HCT116 (cell line): Measurements from ENCODE around the gene C21orf91. TPM values are rescaled to one million over a fixed set of nuclear protein-coding genes. Genes with fewer than 3 reads are reported as not detected.

ENCODE experiments used
- ATAC-seq: fragments of 200-7000 bp; cut with Tn5 transposase; 2 replicates; pipeline ENCODE4 v1.9.1; 2020; ENCODE audit warnings: mild to moderate bottlenecking, moderate library complexity
- BruUV-seq: library from RNA; stranded (reverse); fragments of 400-500 nt; replicated peaks from 2 replicates; lab custom pipeline; 2021; lab: Mats Ljungman, UMichigan
- CTCF ChIA-PET: fragments of 300-600 bp; sonication (Branson Sonifier 250); formaldehyde crosslinking; loops from one replicate; lab custom pipeline; 2021; ENCODE audit warnings: antibody characterized with exemption; lab: Charles Lee
- POLR2A ChIA-PET: fragments of 300-600, 350-600 bp; sonication (Branson Sonifier 250); formaldehyde crosslinking; loops from one replicate; lab custom pipeline; 2021; ENCODE audit warnings: antibody characterized with exemption; lab: Charles Lee
- RAD21 ChIA-PET, 2 experiments: fragments of 300-600 bp; sonication (Branson Sonifier 250); formaldehyde crosslinking; loops; one replicate each; lab custom pipeline; 2023; ENCODE audit warnings: low total read pairs in 2 of 2; ENCODE audit not compliant: uncharacterized antibody in 2 of 2, unreplicated experiment in 2 of 2, low non-redundant PET in 1 of 2; lab: Charles Lee
- DNase-seq: peaks from one replicate; pipeline ENCODE4 v3.0.0-alpha.2; 2010; ENCODE audit warnings: low read depth, low spot score
- H2AFZ ChIP-seq: fragments of 200-600 bp; shearing (Covaris generic), sonication (generic); 2 replicates; pipeline ENCODE4 v1.6.1; 2017; ENCODE audit warnings: low read depth, mixed run types, mixed read lengths, antibody characterized with exemption, low read length; ENCODE audit not compliant: poor library complexity, severe bottlenecking
- H3K27ac ChIP-seq: 2 replicates; pipeline ENCODE4 v1.5.1; 2012; ENCODE audit warnings: low read depth, low read length
- H3K27me3 ChIP-seq: fragments of 200-600 bp; sonication (generic); 2 replicates; pipeline ENCODE4 v1.6.1; 2016; ENCODE audit warnings: mixed run types, low read length, mixed read lengths; ENCODE audit not compliant: insufficient read depth
- H3K36me3 ChIP-seq, 2 experiments: fragments of 200-500 bp in 1 of 2; fragments of 200-600 bp in 1 of 2; sonication (Bioruptor generic) in 1 of 2; sonication (generic) in 1 of 2; 2 replicates each; pipeline versions ENCODE4 v1.5.1 to v1.6.1; 2014 to 2016; ENCODE audit warnings: low read length in 2 of 2, inconsistent platforms in 1 of 2, mixed read lengths in 1 of 2, mixed run types in 1 of 2; ENCODE audit not compliant: insufficient read depth in 2 of 2, control insufficient read depth in 1 of 2
- H3K4me1 ChIP-seq, 2 experiments: fragments of 200-600 bp in 1 of 2; sonication (generic) in 1 of 2; 2 replicates each; pipeline versions ENCODE4 v1.5.1 to v1.6.1; 2012 to 2017; ENCODE audit warnings: low read length in 2 of 2, inconsistent platforms in 1 of 2, mild to moderate bottlenecking in 1 of 2, mixed read lengths in 1 of 2, mixed run types in 1 of 2, moderate library complexity in 1 of 2; ENCODE audit not compliant: insufficient read depth in 2 of 2, control insufficient read depth in 1 of 2
- H3K4me2 ChIP-seq: fragments of 200-600 bp; sonication (generic); 2 replicates; pipeline ENCODE4 v1.6.1; 2017; ENCODE audit warnings: mixed run types, low read length, mixed read lengths
- H3K4me3 ChIP-seq, 2 experiments: fragments of 200-600 bp in 1 of 2; sonication (generic) in 1 of 2; replicated peaks in 1 of 2; 2 replicates each; pipeline ENCODE4 v1.5.1; 2011 to 2016; ENCODE audit warnings: low read length in 2 of 2, control low read depth in 1 of 2, low read depth in 1 of 2, mild to moderate bottlenecking in 1 of 2, mixed read lengths in 1 of 2, mixed run types in 1 of 2
- H3K79me2 ChIP-seq: fragments of 200-600 bp; sonication (generic); 2 replicates; pipeline ENCODE4 v1.6.1; 2017; ENCODE audit warnings: mild to moderate bottlenecking, mixed run types, low read length, moderate library complexity, mixed read lengths; ENCODE audit not compliant: insufficient read depth
- H3K9ac ChIP-seq: fragments of 200-600 bp; sonication (generic); 2 replicates; pipeline ENCODE4 v1.6.1; 2016; ENCODE audit warnings: low read length, mixed read lengths
- H3K9me2 ChIP-seq: fragments of 200-600 bp; sonication (generic), shearing (Covaris generic); 2 replicates; pipeline ENCODE4 v1.6.1; 2017; ENCODE audit warnings: mixed run types, mild to moderate bottlenecking, moderate library complexity; ENCODE audit not compliant: insufficient read depth
- H3K9me3 ChIP-seq, 2 experiments: fragments of 200-500 bp in 1 of 2; fragments of 200-600 bp in 1 of 2; sonication (Bioruptor generic) in 1 of 2; sonication (generic) in 1 of 2; 2 replicates each; pipeline ENCODE4 v1.6.1; 2014 to 2017; ENCODE audit warnings: low read length in 2 of 2, mixed read lengths in 2 of 2, inconsistent platforms in 1 of 2, low read depth in 1 of 2, mild to moderate bottlenecking in 1 of 2, mixed run types in 1 of 2, moderate library complexity in 1 of 2; ENCODE audit not compliant: control insufficient read depth in 1 of 2, insufficient read depth in 1 of 2
- H4K20me1 ChIP-seq: fragments of 200-600 bp; sonication (generic), shearing (Covaris generic); 2 replicates; pipeline ENCODE4 v1.6.1; 2017; ENCODE audit warnings: mixed run types, mild to moderate bottlenecking, moderate library complexity; ENCODE audit not compliant: insufficient read depth
- POLR2A ChIP-seq: IDR thresholded peaks from 2 replicates; pipeline ENCODE4 v1.7.0; 2011; ENCODE audit warnings: borderline replicate concordance; ENCODE audit not compliant: insufficient read depth, insufficient read length; ENCODE audit errors: extremely low read depth
- RAD21 ChIP-seq: IDR thresholded peaks from 2 replicates; pipeline ENCODE4 v1.6.1; 2012; ENCODE audit warnings: low read depth, mild to moderate bottlenecking
- SIN3A ChIP-seq: IDR thresholded peaks from 2 replicates; pipeline ENCODE4 v1.6.1; 2012; ENCODE audit warnings: low read depth
- SP1 ChIP-seq: IDR thresholded peaks from 2 replicates; pipeline ENCODE4 v1.6.1; 2012; ENCODE audit warnings: low read depth
- TCF7L2 ChIP-seq: IDR thresholded peaks from 2 replicates; pipeline ENCODE4 v1.7.0; 2011; ENCODE audit warnings: borderline replicate concordance, inconsistent platforms; ENCODE audit not compliant: insufficient read depth, insufficient read length; ENCODE audit errors: extremely low read depth
- YY1 ChIP-seq: IDR thresholded peaks from 2 replicates; pipeline ENCODE4 v1.6.1; 2011; ENCODE audit warnings: low read length, low read depth, moderate library complexity, mild to moderate bottlenecking; ENCODE audit not compliant: insufficient replicate concordance; ENCODE audit errors: extremely low read depth
- ZFX ChIP-seq: fragments of 450-650 bp; IDR thresholded peaks from 2 replicates; pipeline ENCODE4 v1.6.1; 2017
- ZNF274 ChIP-seq: fragments of 200-500 bp; sonication (Bioruptor generic); IDR thresholded peaks from 2 replicates; pipeline ENCODE4 v1.6.1; 2014; ENCODE audit warnings: mild to moderate bottlenecking, low read depth, low read length, inconsistent platforms
- intact Hi-C: fragments of 100-400 bp; cut with micrococcal nuclease; formaldehyde crosslinking; loops from 2 replicates; pipeline ENCODE4 v1.10.0; 2022
- total RNA-seq: library from RNA; stranded (reverse); gene quantifications from one replicate; pipeline ENCODE4 v1.2.1, GENCODE V29; 2021; ENCODE audit not compliant: unreplicated experiment
- TF ChIP-seq, protein P1 (sequence below): IDR thresholded peaks from 2 replicates; pipeline ENCODE4 v1.6.1; 2012
- TF ChIP-seq, protein P2 (sequence below): IDR thresholded peaks from 2 replicates; pipeline ENCODE4 v1.6.1; 2012; ENCODE audit warnings: low read depth

C21orf91 gene
- total RNA-seq, 1 experiment from 2014 or later: 17.7 TPM

DNA sequence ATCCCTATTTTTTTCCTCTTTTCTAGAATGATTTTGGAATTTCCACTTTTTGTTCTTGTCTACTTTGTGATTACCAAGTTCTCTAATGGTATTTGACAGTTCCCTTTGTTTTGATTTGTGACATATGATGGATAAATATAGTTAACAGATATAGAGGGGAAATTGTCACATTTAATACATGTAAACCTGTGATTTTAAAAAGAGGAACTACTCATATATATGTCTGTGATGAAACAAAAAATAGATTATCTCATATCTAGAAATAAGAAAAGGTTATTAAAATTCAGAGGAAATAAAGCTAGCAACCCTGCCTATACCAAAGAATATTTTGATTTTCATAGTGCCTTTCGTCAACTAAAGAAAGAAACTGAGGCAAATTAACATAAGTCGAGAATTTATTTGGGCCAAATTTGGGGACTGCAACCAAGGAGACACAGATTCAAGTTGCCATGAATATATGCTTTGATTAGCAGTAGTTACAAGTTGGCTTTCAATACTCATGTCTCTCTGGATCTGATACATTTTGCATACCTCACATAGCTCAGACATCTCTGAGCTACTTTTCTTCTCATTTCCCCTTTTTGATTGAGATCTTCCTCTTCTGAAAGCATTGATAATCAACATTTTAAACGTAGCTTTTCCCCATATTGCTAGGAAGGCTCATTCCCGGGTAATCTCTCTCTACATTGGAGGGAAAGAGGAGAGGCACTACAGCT, 15.6 kb upstream of the C21orf91 start:
- Histone ChIP-seq H3K36me3 (no peaks in the 10 kb centered on the region), H3K4me2 (no peak overlapping the region), H3K9me3 (no peaks in the 10 kb centered on the region), H3K79me2 (no peaks in the 10 kb centered on the region), H4K20me1 (no peaks in the 10 kb centered on the region), H3K9me2 (no peaks in the 10 kb centered on the region), H2AFZ (no peak overlapping the region), H3K4me3 (no peak overlapping the region), H3K9ac (no peak overlapping the region), H3K27ac (no peak overlapping the region), H3K27me3 (no peaks in the 10 kb centered on the region), H3K4me1 (no peaks in the 10 kb centered on the region)
- ATAC-seq (no peak), DNase-seq (no peak)
- ChIA-PET CTCF (no interaction called here), RAD21 (no interaction called here), POLR2A (no interaction called here)
- no TSS peak for BruUV-seq
- TF ChIP-seq SP1 (no peak), TCF7L2 (no peak), POLR2A (no peak), ZFX (no peak), YY1 (no peak), ZNF274 (no peak), SIN3A (no peak), RAD21 (no peak)
- TF ChIP-seq, protein P1, sequence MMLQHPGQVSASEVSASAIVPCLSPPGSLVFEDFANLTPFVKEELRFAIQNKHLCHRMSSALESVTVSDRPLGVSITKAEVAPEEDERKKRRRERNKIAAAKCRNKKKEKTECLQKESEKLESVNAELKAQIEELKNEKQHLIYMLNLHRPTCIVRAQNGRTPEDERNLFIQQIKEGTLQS: no peak
- TF ChIP-seq, protein P2, sequence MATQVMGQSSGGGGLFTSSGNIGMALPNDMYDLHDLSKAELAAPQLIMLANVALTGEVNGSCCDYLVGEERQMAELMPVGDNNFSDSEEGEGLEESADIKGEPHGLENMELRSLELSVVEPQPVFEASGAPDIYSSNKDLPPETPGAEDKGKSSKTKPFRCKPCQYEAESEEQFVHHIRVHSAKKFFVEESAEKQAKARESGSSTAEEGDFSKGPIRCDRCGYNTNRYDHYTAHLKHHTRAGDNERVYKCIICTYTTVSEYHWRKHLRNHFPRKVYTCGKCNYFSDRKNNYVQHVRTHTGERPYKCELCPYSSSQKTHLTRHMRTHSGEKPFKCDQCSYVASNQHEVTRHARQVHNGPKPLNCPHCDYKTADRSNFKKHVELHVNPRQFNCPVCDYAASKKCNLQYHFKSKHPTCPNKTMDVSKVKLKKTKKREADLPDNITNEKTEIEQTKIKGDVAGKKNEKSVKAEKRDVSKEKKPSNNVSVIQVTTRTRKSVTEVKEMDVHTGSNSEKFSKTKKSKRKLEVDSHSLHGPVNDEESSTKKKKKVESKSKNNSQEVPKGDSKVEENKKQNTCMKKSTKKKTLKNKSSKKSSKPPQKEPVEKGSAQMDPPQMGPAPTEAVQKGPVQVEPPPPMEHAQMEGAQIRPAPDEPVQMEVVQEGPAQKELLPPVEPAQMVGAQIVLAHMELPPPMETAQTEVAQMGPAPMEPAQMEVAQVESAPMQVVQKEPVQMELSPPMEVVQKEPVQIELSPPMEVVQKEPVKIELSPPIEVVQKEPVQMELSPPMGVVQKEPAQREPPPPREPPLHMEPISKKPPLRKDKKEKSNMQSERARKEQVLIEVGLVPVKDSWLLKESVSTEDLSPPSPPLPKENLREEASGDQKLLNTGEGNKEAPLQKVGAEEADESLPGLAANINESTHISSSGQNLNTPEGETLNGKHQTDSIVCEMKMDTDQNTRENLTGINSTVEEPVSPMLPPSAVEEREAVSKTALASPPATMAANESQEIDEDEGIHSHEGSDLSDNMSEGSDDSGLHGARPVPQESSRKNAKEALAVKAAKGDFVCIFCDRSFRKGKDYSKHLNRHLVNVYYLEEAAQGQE: no peak
- intact Hi-C loops: no loop called here
